Kidney (tissue), 14 donors: ENCODE results near the gene SIGLEC5. TPM values are rescaled to one million over a fixed set of nuclear protein-coding genes. Genes with fewer than 3 reads are reported as not detected.

Experiments used
- DNase-seq, 5 donors: peaks; one replicate each; pipeline ENCODE4 v3.0.0-alpha.2; 2013 to 2020
- FAIRE-seq: peaks from 2 replicates; lab custom pipeline; 2012; peaks lifted over from hg19 to GRCh38; lab: Jason Lieb, UNC
- H3K27ac ChIP-seq, 2 donors: one replicate each; pipeline ENCODE4 v1.7.0; 2013; ENCODE audit warnings: low read depth in 2 of 2, low read length in 2 of 2, inconsistent platforms in 1 of 2
- H3K27me3 ChIP-seq: one replicate; pipeline ENCODE4 v1.7.1; 2013; ENCODE audit warnings: low read length, inconsistent platforms; ENCODE audit not compliant: control insufficient read depth, insufficient read depth
- H3K36me3 ChIP-seq, 3 donors: one replicate each; pipeline versions ENCODE4 v1.7.0 to v1.7.1; 2013; ENCODE audit warnings: low read length in 3 of 3, control low read depth in 1 of 3, inconsistent platforms in 1 of 3; ENCODE audit not compliant: insufficient read depth in 3 of 3, control insufficient read depth in 2 of 3
- H3K4me1 ChIP-seq, 3 donors: one replicate each; pipeline versions ENCODE4 v1.7.0 to v1.7.1; 2013; ENCODE audit warnings: low read length in 3 of 3, inconsistent platforms in 1 of 3, low read depth in 1 of 3; ENCODE audit not compliant: control insufficient read depth in 2 of 3, insufficient read depth in 2 of 3
- H3K4me3 ChIP-seq, 3 donors: one replicate each; pipeline versions ENCODE4 v1.7.0 to v1.8.1; 2013; ENCODE audit warnings: low read length in 3 of 3, control low read depth in 1 of 3, inconsistent platforms in 1 of 3
- H3K9ac ChIP-seq, 3 donors: one replicate each; pipeline versions ENCODE4 v1.7.0 to v1.7.1; 2013; ENCODE audit warnings: low read length in 3 of 3, control low read depth in 1 of 3, inconsistent platforms in 1 of 3
- H3K9me3 ChIP-seq, 3 donors: one replicate each; pipeline versions ENCODE4 v1.7.0 to v1.7.1; 2013; ENCODE audit warnings: low read length in 3 of 3, control low read depth in 1 of 3, inconsistent platforms in 1 of 3; ENCODE audit not compliant: control insufficient read depth in 2 of 3, insufficient read depth in 1 of 3
- CTCF ChIP-seq: IDR thresholded peaks from 3 replicates; pipeline ENCODE4 v1.5.1; 2012; ENCODE audit warnings: mild to moderate bottlenecking, moderate library complexity, borderline replicate concordance; ENCODE audit not compliant: insufficient read depth; ENCODE audit errors: extremely low read depth
- intact Hi-C: fragments of 100-400 bp; cut with DNase I; formaldehyde crosslinking; loops from one replicate; pipeline ENCODE4 v1.11.1; 2022
- polyA plus RNA-seq: library from polyadenylated mRNA; stranded (reverse); fragments of 350-450 nt; fragmentation: Illumina TruSeq; extraction: RNeasy Lipid Tissue Mini Kit (QIAGEN cat#74804); gene quantifications from one replicate; pipeline ENCODE4 v1.2.3, GENCODE V29; 2014; ENCODE audit warnings: low read depth, low replicate concordance; ENCODE audit not compliant: insufficient read depth
- total RNA-seq: library from RNA; stranded (reverse); fragmentation: NEBNext Ultra II Directional; extraction: Animal tissue kit (Norgen Biotek cat#: 25700); gene quantifications from one replicate; pipeline ENCODE4 v1.2.1, GENCODE V29; 2021
- donor health status: control.
- donor health status: control.
- donor health status: control.
- donor health status: control.
- donor health status: control.
- donor health status: DM: yes; HTN: yes; CAD: no.
- donor health status: Normal renal cell carcinoma (clear cell type).

SIGLEC5 gene
- total and polyA plus RNA-seq, 2 donors from 2014 or later: not detected

GRCh38 chr19:51632126-51632525 lies 1.9 kb upstream of the SIGLEC5 start:
- peaks cover 0 to 2% (median 0%) of the 10 kb centered on the region in 3 donors for H3K4me1 ChIP-seq
- intact Hi-C loops: no loop called here
- H3K27me3 ChIP-seq: no peaks in the 10 kb centered on the region
- no peak for FAIRE-seq
- no peak overlapping the region for H3K4me3 ChIP-seq
- DNase-seq: no peak
- H3K36me3 ChIP-seq: no peaks in the 10 kb centered on the region
- TF ChIP-seq CTCF: no peak
- no peaks in the 10 kb centered on the region for H3K9me3 ChIP-seq
- H3K9ac ChIP-seq: no peak overlapping the region
- no peak overlapping the region for H3K27ac ChIP-seq

GRCh38 chr19:51628153-51628939 lies 1.9 kb downstream of the SIGLEC5 start:
- no peaks in the 10 kb centered on the region for H3K9me3 ChIP-seq
- no peaks in the 10 kb centered on the region for H3K27me3 ChIP-seq
- intact Hi-C loops: no loop called here
- H3K36me3 ChIP-seq: no peaks in the 10 kb centered on the region
- no peak overlapping the region for H3K4me3 ChIP-seq
- FAIRE-seq (no peak), DNase-seq (no peak)
- H3K4me1 ChIP-seq: peaks cover 0 to 2% (median 0%) of the 10 kb centered on the region in 3 donors
- no peak overlapping the region for H3K27ac ChIP-seq
- no peak for TF ChIP-seq CTCF
- H3K9ac ChIP-seq: no peak overlapping the region

- intact Hi-C loops: no loop called here
- FAIRE-seq (no peak), DNase-seq (no peak)
- H3K4me3 ChIP-seq: no peak overlapping the region
- H3K4me1 ChIP-seq: peaks cover 0 to 2% (median 0%) of the 10 kb centered on the region in 3 donors
- no peaks in the 10 kb centered on the region for H3K36me3 ChIP-seq
- TF ChIP-seq CTCF: no peak
- H3K9ac ChIP-seq: no peak overlapping the region
- no peaks in the 10 kb centered on the region for H3K9me3 ChIP-seq
- no peak overlapping the region for H3K27ac ChIP-seq
- no peaks in the 10 kb centered on the region for H3K27me3 ChIP-seq
Observed at GRCh38 chr19:51627491-51628138, 2.6 kb downstream of the SIGLEC5 start.
